ENCODE results near the gene SYNPO2. TPM values are rescaled to one million over a fixed set of nuclear protein-coding genes. Genes with fewer than 3 reads are reported as not detected.
"Not testable (repeated sequence)": the region's sequence is repeated elsewhere in the genome, so short reads cannot be mapped to it uniquely, and the experiment has no call there.

The SYNPO2 gene
- total and polyA plus RNA-seq, 2 donors (not counting 1 experiment from before 2014, with no cell fraction given): 0.03 to 0.20 TPM

- Histone ChIP-seq H2AFZ (ENCODE audit: insufficient read depth, low read depth, low read length, poor library complexity, severe bottlenecking) (no peak overlapping the region), H3K9ac (ENCODE audit: low read length) (no peak overlapping the region), H3K36me3 (replicated peaks in 1 of 2; ENCODE audit: control extremely low read depth in 1 of 2, control insufficient read depth in 1 of 2, extremely low read depth in 1 of 2, insufficient read depth in 2 of 2, low read length in 1 of 2) (no peaks in the 10 kb centered on the region), H4K20me1 (ENCODE audit: control insufficient read depth, insufficient read depth, low read length, poor library complexity, severe bottlenecking) (no peaks in the 10 kb centered on the region), H3K27me3 (replicated peaks in 1 of 4; ENCODE audit: control extremely low read depth in 1 of 4, control insufficient read depth in 3 of 4, insufficient read depth in 4 of 4, low read length in 3 of 4) (no peaks in the 10 kb centered on the region), H3K4me1 (ENCODE audit: control insufficient read depth in 2 of 2, insufficient read depth in 2 of 2, low read length in 2 of 2) (no peaks in the 10 kb centered on the region), H3K4me2 (replicated peaks; ENCODE audit: low read depth, low read length, poor library complexity, severe bottlenecking) (no peak overlapping the region), H3K27ac (ENCODE audit: low read length in 2 of 2) (no peak overlapping the region), H3K9me3 (ENCODE audit: control extremely low read depth in 1 of 3, control insufficient read depth in 2 of 3, insufficient read depth in 1 of 3, low read length in 2 of 3) (no peaks in the 10 kb centered on the region), H3K79me2 (ENCODE audit: control insufficient read depth, insufficient read depth, low read length) (no peaks in the 10 kb centered on the region), H3K4me3 (ENCODE audit: control extremely low read depth in 1 of 5, extremely low read depth in 1 of 5, insufficient read depth in 1 of 5, low read depth in 2 of 5, low read length in 4 of 5) (no peak overlapping the region)
- H3K9me3 Mint-ChIP-seq (ENCODE audit: insufficient read depth): no peaks in the 10 kb centered on the region
- ChIA-PET CTCF (no interaction called here), POLR2A (no interaction called here)
- H3K4me3 Mint-ChIP-seq: no peak overlapping the region
- ATAC-seq (ENCODE audit: low read depth) (no peak), DNase-seq (no peak)
- intact Hi-C loops (cut with micrococcal nuclease): no loop called here
- H3K27me3 Mint-ChIP-seq: no peaks in the 10 kb centered on the region
- TF ChIP-seq CTCF (IDR thresholded peaks at IDR 0.05) (no peak), EZH2 (IDR thresholded peaks at IDR 0.05; ENCODE audit: borderline replicate concordance, insufficient read depth, low read depth, low read length, poor library complexity, severe bottlenecking) (no peak)
- H3K4me1 Mint-ChIP-seq: no peaks in the 10 kb centered on the region
- WGBS (ENCODE audit: insufficient coverage): 77% methylated on average over 1 of the region's 2 CpGs
- no peak overlapping the region for H3K27ac Mint-ChIP-seq
These were observed 86.1 kb downstream of the SYNPO2 start for GRCh38 chr4:118974758-118975157.

DNA sequence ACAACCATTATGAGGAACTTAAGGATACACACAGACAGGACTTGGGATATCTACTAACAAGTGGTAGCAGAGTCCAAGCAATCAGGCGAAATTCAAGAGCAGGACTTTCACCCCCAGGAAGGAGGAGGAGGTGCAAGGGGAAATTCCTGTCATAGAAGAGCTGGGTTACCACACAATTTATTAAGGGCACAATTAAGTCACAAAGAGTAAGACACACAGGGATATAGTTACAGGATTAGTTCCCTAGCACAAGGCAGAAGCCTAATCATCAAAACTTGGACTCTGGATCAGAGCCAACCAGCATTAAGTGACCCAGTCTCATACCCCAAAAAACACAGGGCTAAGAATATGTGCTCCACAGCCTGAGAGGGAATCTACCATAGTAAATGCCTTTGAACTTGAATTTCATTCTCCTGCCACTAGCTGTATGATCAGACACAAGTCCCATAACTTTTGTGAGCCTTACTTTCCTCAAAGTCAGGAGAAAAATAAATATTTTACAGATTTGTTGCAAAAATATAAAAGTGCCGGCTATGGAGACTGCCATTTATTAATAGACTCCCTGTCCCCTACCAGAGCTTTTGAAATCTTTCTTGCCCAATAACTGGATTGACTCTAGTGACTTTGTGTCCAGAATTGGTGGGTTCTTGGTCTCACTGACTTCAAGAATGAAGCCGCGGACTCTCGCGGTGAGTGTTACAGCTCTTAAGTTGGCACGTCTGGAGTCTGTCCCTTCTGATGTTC lies 87.0 kb downstream of the SYNPO2 start:
- no peaks in the 10 kb centered on the region for H3K9me3 ChIP-seq (ENCODE audit: control extremely low read depth in 1 of 3, control insufficient read depth in 2 of 3, insufficient read depth in 1 of 3, low read length in 2 of 3)
- no peak overlapping the region for H3K27ac Mint-ChIP-seq
- no peaks in the 10 kb centered on the region for H3K4me1 Mint-ChIP-seq
- no peak overlapping the region for H3K27ac ChIP-seq (ENCODE audit: low read length in 2 of 2)
- no peak overlapping the region for H3K4me2 ChIP-seq (replicated peaks; ENCODE audit: low read depth, low read length, poor library complexity, severe bottlenecking)
- ATAC-seq (ENCODE audit: low read depth) (no peak), DNase-seq (no peak)
- ChIA-PET CTCF (no interaction called here), POLR2A (no interaction called here)
- no peak overlapping the region for H2AFZ ChIP-seq (ENCODE audit: insufficient read depth, low read depth, low read length, poor library complexity, severe bottlenecking)
- no peak overlapping the region for H3K4me3 ChIP-seq (ENCODE audit: control extremely low read depth in 1 of 5, extremely low read depth in 1 of 5, insufficient read depth in 1 of 5, low read depth in 2 of 5, low read length in 4 of 5)
- H3K9ac ChIP-seq (ENCODE audit: low read length): no peak overlapping the region
- intact Hi-C loops (cut with micrococcal nuclease): no loop called here
- no peaks in the 10 kb centered on the region for H4K20me1 ChIP-seq (ENCODE audit: control insufficient read depth, insufficient read depth, low read length, poor library complexity, severe bottlenecking)
- no peaks in the 10 kb centered on the region for H3K79me2 ChIP-seq (ENCODE audit: control insufficient read depth, insufficient read depth, low read length)
- H3K4me3 Mint-ChIP-seq: no peak overlapping the region
- no peaks in the 10 kb centered on the region for H3K36me3 ChIP-seq (replicated peaks in 1 of 2; ENCODE audit: control extremely low read depth in 1 of 2, control insufficient read depth in 1 of 2, extremely low read depth in 1 of 2, insufficient read depth in 2 of 2, low read length in 1 of 2)
- H3K27me3 ChIP-seq (replicated peaks in 1 of 4; ENCODE audit: control extremely low read depth in 1 of 4, control insufficient read depth in 3 of 4, insufficient read depth in 4 of 4, low read length in 3 of 4): no peaks in the 10 kb centered on the region
- H3K27me3 Mint-ChIP-seq: no peaks in the 10 kb centered on the region
- WGBS (ENCODE audit: insufficient coverage): 98% methylated on average over 5 of the region's 7 CpGs
- H3K4me1 ChIP-seq (ENCODE audit: control insufficient read depth in 2 of 2, insufficient read depth in 2 of 2, low read length in 2 of 2): no peaks in the 10 kb centered on the region
- no peaks in the 10 kb centered on the region for H3K9me3 Mint-ChIP-seq (ENCODE audit: insufficient read depth)
- no peak for TF ChIP-seq EZH2 (IDR thresholded peaks at IDR 0.05; ENCODE audit: borderline replicate concordance, insufficient read depth, low read depth, low read length, poor library complexity, severe bottlenecking)
- no peak for TF ChIP-seq CTCF (IDR thresholded peaks at IDR 0.05)

DNA sequence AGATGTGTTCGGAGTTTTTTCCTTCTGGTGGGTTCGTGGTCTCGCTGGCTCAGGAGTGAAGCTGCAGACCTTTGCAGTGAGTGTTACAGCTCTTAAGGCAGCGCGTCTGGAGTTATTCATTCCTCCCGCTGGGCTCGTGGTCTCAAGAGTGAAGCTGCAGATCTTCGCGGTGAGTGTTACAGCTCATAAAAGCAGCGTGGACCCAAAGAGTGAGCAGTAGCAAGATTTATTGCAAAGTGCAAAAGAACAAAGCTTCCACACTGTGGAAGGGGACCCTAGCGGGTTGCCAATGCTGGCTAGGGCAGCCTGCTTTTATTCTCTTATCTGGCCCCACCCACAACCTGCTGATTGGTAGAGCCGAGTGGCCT lies 87.5 kb downstream of the SYNPO2 start:
- H3K4me1 ChIP-seq (ENCODE audit: control insufficient read depth in 2 of 2, insufficient read depth in 2 of 2, low read length in 2 of 2); POLR2A ChIA-PET; H3K9me3 ChIP-seq (ENCODE audit: control extremely low read depth in 1 of 3, control insufficient read depth in 2 of 3, insufficient read depth in 1 of 3, low read length in 2 of 3); H3K36me3 ChIP-seq (replicated peaks in 1 of 2; ENCODE audit: control extremely low read depth in 1 of 2, control insufficient read depth in 1 of 2, extremely low read depth in 1 of 2, insufficient read depth in 2 of 2, low read length in 1 of 2); H3K4me3 ChIP-seq (ENCODE audit: control extremely low read depth in 1 of 5, extremely low read depth in 1 of 5, insufficient read depth in 1 of 5, low read depth in 2 of 5, low read length in 4 of 5); intact Hi-C loops (cut with micrococcal nuclease); H3K9me3 Mint-ChIP-seq (ENCODE audit: insufficient read depth); H3K27ac Mint-ChIP-seq; H3K27ac ChIP-seq (ENCODE audit: low read length in 2 of 2); H3K4me1 Mint-ChIP-seq; ATAC-seq (ENCODE audit: low read depth); H3K27me3 ChIP-seq (replicated peaks in 1 of 4; ENCODE audit: control extremely low read depth in 1 of 4, control insufficient read depth in 3 of 4, insufficient read depth in 4 of 4, low read length in 3 of 4); DNase-seq; H3K27me3 Mint-ChIP-seq; H3K9ac ChIP-seq (ENCODE audit: low read length); H4K20me1 ChIP-seq (ENCODE audit: control insufficient read depth, insufficient read depth, low read length, poor library complexity, severe bottlenecking); H3K4me2 ChIP-seq (replicated peaks; ENCODE audit: low read depth, low read length, poor library complexity, severe bottlenecking); H2AFZ ChIP-seq (ENCODE audit: insufficient read depth, low read depth, low read length, poor library complexity, severe bottlenecking); H3K79me2 ChIP-seq (ENCODE audit: control insufficient read depth, insufficient read depth, low read length); H3K4me3 Mint-ChIP-seq; CTCF ChIA-PET: not testable (repeated sequence)
- WGBS (ENCODE audit: insufficient coverage): 98% methylated on average over 11 of the region's 12 CpGs

Data from B cell (primary cell).